GM10847 (cell line): ENCODE data around the gene ONECUT2.

Experiments
- POLR2A ChIP-seq: IDR thresholded peaks from 2 replicates; pipeline ENCODE4 v1.6.1; 2011; ENCODE audit not compliant: insufficient read length; ENCODE audit errors: extremely low read depth

Gene ONECUT2

DNA sequence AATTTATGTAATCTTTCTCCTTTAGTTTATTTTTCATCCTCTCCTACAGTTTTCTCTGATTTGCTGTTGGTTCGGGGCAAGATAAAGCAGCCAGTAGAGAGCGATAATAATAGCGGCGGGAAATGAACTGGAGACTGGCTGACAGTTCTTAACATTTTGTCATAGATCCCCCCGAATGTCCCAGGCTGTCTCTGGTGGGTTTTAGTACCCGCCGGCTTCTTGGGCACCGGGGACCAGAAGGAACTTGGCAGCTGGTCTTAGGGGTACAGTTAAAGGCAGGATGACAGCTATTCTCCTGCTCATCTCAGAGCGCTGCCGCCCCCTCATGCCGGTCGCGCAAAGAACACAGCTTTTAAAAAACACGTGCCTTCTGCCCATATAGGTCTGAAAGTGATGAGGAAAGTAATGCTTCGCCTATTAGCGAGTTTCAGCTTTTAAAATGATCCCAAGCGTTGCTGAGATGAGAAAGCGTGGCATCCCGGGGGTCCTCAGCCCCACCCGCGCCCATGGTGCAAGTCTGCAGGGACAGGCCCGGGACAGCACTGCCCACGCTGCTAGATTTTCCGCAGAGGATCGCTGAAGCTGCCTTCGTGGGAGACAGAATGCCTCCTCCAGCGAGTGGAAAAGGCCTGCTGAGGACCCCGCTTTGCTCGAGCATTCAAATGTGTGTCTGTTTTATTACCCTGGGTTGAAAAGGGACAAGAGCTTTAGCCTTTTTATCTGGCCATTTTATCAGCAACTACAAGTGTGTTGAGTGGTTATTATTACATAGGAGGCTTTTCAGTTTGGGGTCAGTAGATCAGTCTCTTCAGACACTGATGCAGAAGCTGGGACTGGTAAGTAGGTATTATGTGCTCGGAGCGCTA is 3.8 kb downstream of the ONECUT2 start:
- TF ChIP-seq POLR2A: no peak

DNA sequence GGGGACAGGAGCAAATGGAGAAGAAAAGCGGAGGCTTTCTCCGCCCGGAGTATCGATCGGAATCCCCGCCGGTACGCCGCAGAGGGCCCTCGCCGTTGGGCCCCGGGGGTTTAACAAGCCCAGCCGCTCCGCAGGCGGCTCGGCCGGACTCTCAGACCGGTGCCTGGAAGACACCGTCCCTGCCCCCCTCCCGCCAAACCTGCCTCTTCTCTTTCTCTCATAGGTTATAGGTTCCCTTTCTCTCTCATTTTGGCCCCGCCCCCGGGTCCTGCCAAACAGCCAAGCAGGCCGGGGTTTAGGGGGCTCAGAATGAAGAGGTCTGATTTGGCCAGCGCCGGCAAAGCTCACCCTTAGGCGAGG is 4.4 kb downstream of the ONECUT2 start:
- no peak for TF ChIP-seq POLR2A

DNA sequence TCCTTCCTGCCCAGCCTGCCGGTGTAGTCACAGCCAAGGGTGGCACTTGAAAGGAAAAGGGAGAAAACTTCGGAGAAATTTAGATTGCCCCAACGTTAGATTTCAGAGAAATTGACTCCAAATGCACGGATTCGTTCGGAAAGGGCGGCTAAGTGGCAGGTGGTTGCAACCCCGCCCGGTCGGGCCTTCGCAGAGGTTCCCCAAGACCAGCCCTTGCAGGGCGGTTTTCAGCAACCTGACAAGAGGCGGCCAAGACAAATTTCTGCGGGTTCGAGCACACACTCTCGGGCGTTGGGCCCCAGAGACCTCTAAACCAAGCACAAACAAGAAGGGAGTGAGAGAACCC is 4.8 kb downstream of the ONECUT2 start:
- TF ChIP-seq POLR2A: no peak

DNA sequence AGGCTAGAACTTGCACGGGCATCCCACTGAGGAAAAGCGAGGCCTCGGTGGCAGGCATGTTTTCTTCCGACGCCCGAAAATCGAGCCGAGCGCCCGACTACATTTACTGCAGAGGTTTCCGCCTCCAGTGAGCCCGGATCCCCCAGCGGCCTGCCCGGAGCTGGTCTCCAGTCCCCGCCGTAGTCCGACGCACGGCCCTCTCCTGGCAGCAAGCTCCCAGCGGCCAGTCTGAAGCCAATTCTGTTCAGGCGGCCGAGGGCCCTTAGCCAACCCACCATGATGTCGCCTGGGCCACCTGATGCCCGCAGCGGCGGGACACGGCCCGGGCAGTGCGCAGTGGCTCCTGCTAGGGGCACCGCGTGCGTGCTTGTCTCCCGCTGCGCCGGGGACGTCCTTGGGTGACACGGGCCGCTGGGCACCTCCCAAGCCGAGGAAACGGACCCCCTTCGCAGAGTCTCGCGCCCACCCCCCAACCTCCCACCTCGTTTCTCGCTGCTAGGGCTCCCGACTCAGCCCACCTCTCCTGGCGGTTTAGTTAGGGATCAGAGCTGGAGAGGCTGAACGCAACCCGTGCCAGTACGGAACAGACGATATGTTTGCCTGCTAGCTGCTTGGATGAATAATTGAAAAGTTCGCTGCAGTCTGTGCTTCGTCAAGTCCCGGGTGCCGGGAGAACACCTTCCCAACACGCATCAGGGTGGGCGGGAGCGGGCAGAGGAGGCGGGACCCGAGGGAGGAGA is 5.3 kb downstream of the ONECUT2 start:
- TF ChIP-seq POLR2A: no peak

DNA sequence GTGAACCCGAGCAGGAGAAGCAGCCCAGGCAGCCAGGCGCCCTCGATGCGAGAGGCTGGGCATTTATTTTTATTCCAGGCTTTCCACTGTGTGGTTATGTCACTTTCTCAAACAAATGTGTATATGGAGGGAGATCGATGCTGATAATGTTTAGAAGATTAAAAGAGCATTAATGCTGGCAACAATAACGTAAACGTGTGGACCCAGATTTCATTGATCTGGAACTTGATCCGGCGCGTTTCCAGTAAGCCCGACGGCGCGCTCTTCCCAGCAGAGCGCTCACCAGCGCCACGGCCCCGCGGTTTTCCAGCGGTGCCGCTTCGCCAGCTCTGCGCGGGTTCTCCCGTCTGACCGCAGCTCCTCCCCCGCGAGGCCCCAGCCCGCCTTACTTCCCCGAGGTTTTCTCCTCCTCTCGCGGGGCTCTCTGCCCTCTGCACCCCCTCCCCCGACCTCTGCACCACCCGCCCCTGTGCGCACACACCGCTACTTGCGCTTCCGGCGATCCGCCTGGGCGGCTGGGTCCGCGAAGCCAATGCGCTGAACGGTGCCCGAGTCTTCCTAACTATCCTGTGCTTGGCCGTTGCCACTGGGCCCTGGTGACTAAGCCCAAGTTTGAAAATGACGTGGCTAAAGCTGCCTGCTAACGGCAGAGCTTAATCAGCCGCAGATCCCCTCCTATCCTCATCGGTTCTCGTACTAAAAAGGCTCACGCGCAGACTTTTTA is 6.1 kb downstream of the ONECUT2 start:
- TF ChIP-seq POLR2A: no peak

DNA sequence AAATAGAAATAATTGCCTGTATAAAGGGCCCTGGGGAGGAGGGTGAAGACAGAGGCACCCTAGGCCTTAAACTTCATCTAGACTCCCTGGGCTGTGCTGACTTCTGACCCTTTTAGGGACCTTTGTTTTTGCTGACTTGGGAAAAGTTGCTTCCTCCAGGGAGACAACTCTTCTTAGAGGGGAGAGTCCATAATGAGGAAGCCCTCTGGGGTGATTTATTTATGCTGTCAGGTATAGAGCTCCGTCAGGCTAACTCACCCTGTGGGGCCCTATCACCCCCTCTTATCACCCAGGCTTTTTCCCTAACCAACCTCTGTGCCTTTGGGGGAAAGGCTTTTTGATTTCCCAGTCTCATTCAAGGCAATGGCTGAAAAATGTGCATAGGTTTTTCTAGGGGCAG is 8.1 kb downstream of the ONECUT2 start:
- no peak for TF ChIP-seq POLR2A

DNA sequence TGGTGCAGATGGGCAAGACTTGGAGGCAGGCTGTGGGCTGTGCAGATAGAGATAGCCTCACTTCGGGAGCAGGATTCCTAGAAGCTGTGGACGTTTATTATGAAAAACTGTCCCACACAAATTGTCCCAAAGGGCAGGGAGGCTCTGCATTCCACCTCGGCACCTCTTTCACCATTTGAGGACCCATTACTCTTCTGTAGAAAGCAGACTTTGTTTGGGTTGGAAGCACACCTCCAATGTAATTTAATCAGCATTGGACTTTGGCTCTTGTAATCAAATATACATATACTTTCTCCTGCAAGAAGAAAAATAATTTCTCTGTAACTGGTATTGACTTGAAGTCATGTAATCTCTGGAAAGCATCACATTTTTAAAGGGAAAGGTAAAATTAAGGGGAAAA is 8.5 kb downstream of the ONECUT2 start:
- no peak for TF ChIP-seq POLR2A

DNA sequence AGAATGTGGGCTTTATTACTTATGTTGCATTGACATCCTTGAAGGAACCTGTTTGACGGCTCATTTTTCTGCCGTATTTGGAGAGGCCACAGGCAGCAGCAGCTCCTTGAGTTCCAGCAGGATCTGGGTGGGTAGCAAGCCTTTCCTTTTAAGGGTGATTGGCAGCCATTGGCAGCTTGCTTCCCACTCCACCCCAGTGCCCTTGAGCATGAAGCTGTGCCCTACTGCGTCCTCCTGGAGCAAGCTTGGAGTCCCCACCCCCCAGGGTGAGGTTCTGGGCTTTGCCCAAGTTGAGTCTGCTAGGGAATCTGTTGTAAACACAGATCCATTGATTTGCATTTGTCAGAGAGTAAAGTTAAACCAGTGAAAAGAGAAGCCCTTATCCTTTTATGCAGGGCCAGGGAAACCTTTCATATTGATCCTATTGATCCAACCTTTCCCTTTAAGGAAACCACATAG is 9.2 kb downstream of the ONECUT2 start:
- TF ChIP-seq POLR2A: no peak

DNA sequence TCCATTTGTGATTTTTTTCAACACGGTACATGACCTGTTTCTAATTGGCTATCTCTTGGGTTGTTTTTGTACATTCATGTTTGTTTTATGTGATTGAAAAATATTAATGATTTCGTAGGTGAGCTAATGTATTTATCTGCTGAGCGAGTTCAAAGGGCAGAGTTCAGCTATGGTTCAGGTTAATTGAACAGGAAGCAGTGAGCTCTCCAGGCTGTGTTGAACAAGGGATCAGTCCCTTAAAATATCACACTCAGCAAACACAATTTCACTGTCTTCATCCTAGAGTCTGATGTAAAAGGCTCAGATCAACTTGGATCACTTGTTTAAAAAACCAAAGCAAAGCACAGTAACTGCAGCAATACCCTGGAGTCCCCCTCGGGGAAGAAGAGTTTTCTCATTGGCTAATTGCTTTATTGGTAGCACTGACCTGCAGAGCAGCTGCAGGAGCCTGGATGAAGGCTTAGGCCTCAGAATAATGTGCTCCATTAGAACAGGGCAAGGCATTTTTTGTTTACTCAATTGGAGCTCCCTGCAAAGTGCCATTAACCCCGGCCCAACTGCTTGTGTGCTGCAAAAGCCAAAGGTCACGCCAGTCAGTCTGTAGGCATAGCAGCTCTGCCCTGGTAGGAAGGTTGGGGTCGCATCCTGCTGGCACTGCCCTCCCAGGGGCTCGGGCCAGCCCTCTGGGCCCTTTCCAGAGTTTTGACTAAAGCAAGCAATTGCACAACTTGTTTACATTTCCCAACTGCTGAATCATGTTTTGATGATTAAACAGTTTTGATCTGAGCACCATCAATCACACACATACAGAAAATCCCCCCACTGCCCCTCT is 10.5 kb downstream of the ONECUT2 start:
- TF ChIP-seq POLR2A: no peak

DNA sequence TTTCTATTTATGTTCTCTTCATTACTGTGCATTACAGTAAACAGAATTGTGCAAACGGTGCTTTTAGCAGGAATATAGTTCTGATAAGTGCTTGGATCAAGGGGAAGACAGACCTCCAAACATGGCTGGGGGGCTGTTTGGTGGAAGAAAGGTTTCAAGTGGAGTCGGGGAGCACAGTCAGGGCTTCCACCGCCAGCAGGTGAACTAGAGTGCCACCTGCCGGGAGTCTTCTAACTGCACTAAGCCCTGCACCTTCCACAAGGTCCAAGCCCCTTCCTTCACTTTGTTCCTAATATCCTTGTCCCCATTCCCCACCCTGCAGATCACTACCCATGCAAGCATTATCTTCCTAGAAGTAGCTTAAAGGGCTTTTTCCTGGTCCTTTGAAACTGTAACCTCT is 11.1 kb downstream of the ONECUT2 start:
- TF ChIP-seq POLR2A: no peak

DNA sequence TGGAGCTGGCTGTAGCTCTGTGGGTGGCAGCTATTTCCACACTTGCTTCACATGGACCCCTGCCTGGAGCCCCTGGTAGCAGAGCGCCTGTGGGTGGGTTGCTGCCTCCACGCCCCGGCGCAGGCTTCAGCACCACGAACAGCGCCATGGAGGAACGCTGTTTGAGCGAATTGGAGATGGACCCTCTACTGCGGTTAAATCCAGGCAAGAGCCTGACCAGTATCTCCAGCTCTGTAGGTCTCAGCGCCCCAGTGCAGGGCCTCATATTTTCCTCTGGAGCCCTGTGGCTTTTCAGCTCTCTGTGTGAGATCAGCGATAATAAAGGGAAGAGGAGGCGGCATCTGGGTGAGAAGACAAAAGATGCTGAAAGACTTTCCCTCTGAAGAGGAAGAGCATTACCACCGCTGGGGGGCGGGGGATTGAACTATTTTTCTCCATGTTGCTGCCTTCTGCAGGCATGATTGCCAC is 12.0 kb downstream of the ONECUT2 start:
- TF ChIP-seq POLR2A: no peak

DNA sequence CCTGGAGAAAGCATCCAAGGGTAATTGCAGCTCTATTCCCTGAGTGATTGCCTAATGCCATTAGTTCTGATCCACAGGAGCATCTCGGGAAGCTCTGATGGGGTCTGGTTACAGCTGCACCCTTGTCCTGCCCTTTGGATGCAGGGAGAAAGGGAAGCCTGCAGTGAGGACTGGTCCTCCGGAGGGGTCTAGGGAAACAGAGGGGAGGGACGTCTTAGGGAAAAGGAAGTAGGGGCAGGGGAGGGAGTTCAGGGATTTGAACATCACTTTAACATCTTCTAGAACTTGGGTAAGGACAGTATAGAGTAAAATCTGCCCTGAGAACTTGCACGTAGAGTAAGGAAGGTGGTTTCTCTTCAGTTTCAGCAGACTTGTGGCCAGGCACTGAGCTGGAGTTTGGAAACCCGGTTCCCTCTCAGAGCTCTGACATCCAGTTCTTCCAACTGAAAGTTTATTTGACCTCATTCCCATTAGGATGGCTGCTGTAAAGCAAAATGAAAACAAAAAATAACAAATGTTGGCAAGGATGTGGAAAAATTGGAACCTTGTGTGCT is 20.5 kb downstream of the ONECUT2 start:
- no peak for TF ChIP-seq POLR2A

DNA sequence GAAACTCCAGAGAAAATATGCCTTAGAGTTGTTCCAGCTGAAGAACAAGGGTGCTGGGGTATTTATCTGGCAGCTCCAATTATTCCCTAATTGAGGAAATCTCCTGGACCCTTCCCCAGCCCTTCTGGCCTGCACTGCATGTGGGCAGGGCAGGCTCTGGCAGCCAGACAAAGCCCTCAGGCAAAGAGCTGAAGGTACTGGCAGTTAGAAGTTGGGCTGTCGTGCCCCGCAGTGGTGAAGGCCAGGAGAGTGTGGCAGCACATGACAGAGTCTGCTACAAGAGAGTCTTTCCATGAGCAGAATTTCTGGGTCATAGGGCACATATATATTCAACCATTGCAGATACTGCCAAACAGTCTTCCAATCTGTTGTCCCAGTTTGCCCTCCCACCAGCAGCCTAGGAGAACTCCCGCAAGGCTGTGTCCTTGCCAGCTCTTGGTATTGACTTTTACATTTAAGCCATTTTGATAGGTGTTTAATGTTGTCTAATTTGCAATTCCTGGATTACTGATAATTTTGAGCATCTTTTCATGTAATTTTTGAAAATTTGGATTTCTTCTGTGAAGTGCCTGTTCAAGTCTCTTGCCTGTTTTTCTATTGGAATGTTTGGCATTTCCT is 26.6 kb downstream of the ONECUT2 start:
- TF ChIP-seq POLR2A: no peak

DNA sequence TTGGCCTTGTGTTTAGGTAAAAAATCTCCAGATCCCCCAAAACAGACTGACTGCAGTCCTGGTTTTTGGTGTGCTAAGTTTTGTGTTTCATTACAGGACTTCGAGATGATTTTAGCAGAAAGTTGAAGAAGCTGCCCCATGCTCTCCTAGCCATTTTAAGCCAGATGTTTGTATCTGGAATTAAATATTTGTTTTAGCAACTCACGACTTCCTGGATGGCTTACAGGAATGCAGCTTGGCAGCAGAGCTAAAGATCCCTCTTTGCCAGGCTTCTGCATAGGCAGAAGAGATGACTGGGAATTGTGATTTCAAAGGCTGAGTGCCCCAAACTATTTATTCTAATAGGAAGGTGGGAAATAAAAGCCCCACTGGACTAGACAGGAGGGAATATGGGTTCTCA is 31.1 kb downstream of the ONECUT2 start:
- TF ChIP-seq POLR2A: no peak
